A673 (cell line): Measurements from ENCODE around the gene HDAC8.

ENCODE experiments used
- CTCF ChIP-seq: fragments of 300-800, 200-600 bp; sonication (generic); conservative IDR thresholded peaks from 2 replicates; pipeline ENCODE4 v1.5.1; 2017; ENCODE audit warnings: low read depth, mild to moderate bottlenecking, antibody characterized with exemption, low read length, moderate library complexity, mixed read lengths
- EZH2 ChIP-seq: fragments of 200-600 bp; sonication (generic); IDR thresholded peaks from 2 replicates; pipeline ENCODE4 v1.6.1; 2017; ENCODE audit warnings: borderline replicate concordance, low read depth, mild to moderate bottlenecking, mixed read lengths, antibody characterized with exemption, low read length; ENCODE audit not compliant: poor library complexity, severe bottlenecking

GRCh38 chrX:72387247-72387646, 185.4 kb downstream of the HDAC8 start:
- TF ChIP-seq EZH2 (no peak), CTCF (no peak)
